Measurements from ENCODE around the gene LDLR.

GRCh38 chr19:11044431-11044830, 44.8 kb upstream of the LDLR start:
- no peak for TF ChIP-seq POLR2A (IDR thresholded peaks at IDR 0.05; ENCODE audit: low read depth, low read length)
- TF ChIP-seq POLR2AphosphoS5 (IDR thresholded peaks at IDR 0.05; ENCODE audit: low read depth, low read length), result no peak
